Spleen (tissue), 7 donors: Measurements from ENCODE around the gene MEF2A.

Experiments
- CTCF ChIP-seq, 11 experiments: fragments of 200-600 bp in 7 of 11; fragments of 450-650 bp in 4 of 11; sonication (generic) in 4 of 11; IDR thresholded peaks in 8 of 11; conservative IDR thresholded peaks in 3 of 11; 1 replicate in 7 of 11; 2 replicates in 4 of 11; pipeline versions ENCODE4 v1.4.0 to v1.8.0; 2016 to 2021; ENCODE audit warnings: antibody characterized with exemption in 11 of 11, inconsistent platforms in 4 of 11, mild to moderate bottlenecking in 1 of 11
- POLR2A ChIP-seq, 3 donors: fragments of 450-650 bp; IDR thresholded peaks; one replicate each; pipeline ENCODE4 v1.5.1; 2017; ENCODE audit warnings: antibody characterized with exemption in 3 of 3, mild to moderate bottlenecking in 1 of 3
- POLR2AphosphoS5 ChIP-seq, 3 donors: sonication (generic); formaldehyde crosslinking; IDR thresholded peaks; one replicate each; pipeline ENCODE4 v1.5.1; 2017; ENCODE audit warnings: antibody characterized with exemption in 3 of 3
- donor health status: DM: no; HTN: no; CAD: no; lungs with moderate emphysema.
- donor health status: DM: no; HTN: no; CAD: no.
- donor health status: DM: no; HTN: no; CAD: no.

- TF ChIP-seq CTCF (IDR thresholded peaks at IDR 0.05 in 8 of 11, conservative IDR thresholded peaks at IDR 0.05 in 3 of 11), result no peak
- TF ChIP-seq POLR2A (IDR thresholded peaks at IDR 0.05), result no peak
- no peak for TF ChIP-seq POLR2AphosphoS5 (IDR thresholded peaks at IDR 0.05)
These were observed 7.2 kb upstream of the MEF2A start for GRCh38 chr15:99558571-99558970.
